IPS DF 6.9 (cell line): ENCODE measurements around the gene SPATA31A7.
"Not testable (repeated sequence)": the region's sequence is repeated elsewhere in the genome, so short reads cannot be mapped to it uniquely, and the experiment has no call there.

Experiments
- DNase-seq: peaks from one replicate; pipeline ENCODE4 v3.0.0-alpha.2; 2013; ENCODE audit warnings: low read depth, low spot score
- H3K27ac ChIP-seq: one replicate; pipeline ENCODE4 v1.5.1; 2013; ENCODE audit warnings: low read length, control low read depth
- H3K27me3 ChIP-seq: 2 replicates; pipeline ENCODE4 v1.6.1; 2013; ENCODE audit warnings: mild to moderate bottlenecking, low read length; ENCODE audit not compliant: control insufficient read depth, insufficient read depth
- H3K36me3 ChIP-seq: 2 replicates; pipeline ENCODE4 v1.6.1; 2013; ENCODE audit warnings: low read length; ENCODE audit not compliant: control insufficient read depth, insufficient read depth
- H3K4me1 ChIP-seq: 2 replicates; pipeline ENCODE4 v1.6.1; 2013; ENCODE audit warnings: low read length; ENCODE audit not compliant: control insufficient read depth, insufficient read depth
- H3K4me3 ChIP-seq: 2 replicates; pipeline ENCODE4 v1.5.1; 2013; ENCODE audit warnings: mild to moderate bottlenecking, low read length
- H3K9me3 ChIP-seq: 2 replicates; pipeline ENCODE4 v1.6.1; 2013; ENCODE audit warnings: low read length, inconsistent platforms; ENCODE audit not compliant: control insufficient read depth, insufficient read depth
- WGBS: extraction: QIAGEN DNeasy Blood & Tissue Kit; methylation state at CpG from one replicate; pipeline ENCODE4 v1.1.7; 2013; ENCODE audit warnings: mixed read lengths, missing lambda C conversion rate; ENCODE audit not compliant: insufficient read length, insufficient coverage; 5-methylcytosine and 5-hydroxymethylcytosine counted together

The SPATA31A7 gene

GRCh38 chr9:61189736-61190135 lies at the start of gene SPATA31A7:
Gene SPATA31A7, plus strand, starts transcription at chr9:61190036. Its CDS starts 29 bp downstream, at chr9:61190065.
- not testable (repeated sequence) for H3K4me1 ChIP-seq, H3K27ac ChIP-seq, H3K4me3 ChIP-seq, H3K9me3 ChIP-seq, H3K36me3 ChIP-seq, H3K27me3 ChIP-seq, DNase-seq
- WGBS = no CpG with 5 or more reads among the region's 7 CpGs

- not testable (repeated sequence) for DNase-seq, H3K36me3 ChIP-seq, H3K27me3 ChIP-seq, H3K9me3 ChIP-seq, H3K4me1 ChIP-seq, H3K27ac ChIP-seq, H3K4me3 ChIP-seq
- WGBS = 100% methylated on average over 1 of the region's 4 CpGs
These were observed 36.6 kb downstream of the SPATA31A7 start for GRCh38 chr9:61226438-61226837.
